Lung microvascular endothelial cell (primary cell): ENCODE results near the gene C4orf51. TPM values are rescaled to one million over a fixed set of nuclear protein-coding genes. Genes with fewer than 3 reads are reported as not detected.
A peak's percentile ranks its signal among the peaks of the same experiment; 100 is the strongest.

ENCODE experiments used
- DNase-seq, 2 donors: peaks; one replicate each; pipeline versions ENCODE4 v3.0.0 to v3.0.0-alpha.2; 2010; ENCODE audit warnings: low read depth in 2 of 2
- total RNA-seq: library from RNA; depleted of rRNA; stranded (reverse); fragments of >200 nt; gene quantifications from 2 replicates; pipeline ENCODE4 v1.2.1, GENCODE V29; 2014

C4orf51 gene
- total RNA-seq, 1 donor from 2014 or later, result not detected

DNA sequence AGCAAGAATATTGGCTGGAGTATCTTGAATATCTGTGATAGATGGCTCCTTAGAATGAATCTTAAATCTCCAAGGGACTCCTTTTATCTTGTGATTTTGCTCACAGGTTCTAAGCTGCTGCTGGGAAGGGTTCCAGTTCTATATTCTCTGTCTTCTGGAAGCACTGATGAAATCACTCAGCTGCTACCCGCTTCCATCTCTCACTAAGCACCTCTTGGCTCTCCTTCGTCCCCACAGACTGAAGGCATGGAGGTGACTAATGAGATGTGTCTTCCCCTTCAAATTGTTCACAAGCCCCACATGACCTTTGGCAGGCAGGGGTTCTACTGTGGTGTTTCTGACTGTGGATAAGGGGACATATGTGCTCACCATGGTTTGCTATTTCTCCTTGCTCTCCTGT lies 75.9 kb downstream of the C4orf51 start:
- DNase-seq, result no peak

DNA sequence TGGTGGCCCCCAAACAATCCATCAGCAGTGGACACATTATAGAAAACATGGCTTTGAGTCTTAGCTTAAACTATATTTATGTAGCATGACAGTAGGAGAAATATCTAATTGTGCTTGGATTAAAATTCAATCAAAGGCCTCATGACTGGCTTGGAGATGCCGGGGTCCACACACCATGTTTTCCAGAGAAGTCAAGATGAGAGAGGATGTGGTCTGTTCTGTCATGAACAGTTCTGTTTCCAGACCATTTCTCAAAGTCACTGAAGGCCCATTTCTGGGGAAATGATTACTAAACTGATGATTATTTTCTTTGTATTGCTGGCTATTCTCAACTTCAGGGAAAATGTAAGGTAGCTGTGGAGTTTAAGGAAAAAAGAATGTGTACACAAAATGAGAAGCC lies 76.3 kb downstream of the C4orf51 start:
- no peak for DNase-seq

DNA sequence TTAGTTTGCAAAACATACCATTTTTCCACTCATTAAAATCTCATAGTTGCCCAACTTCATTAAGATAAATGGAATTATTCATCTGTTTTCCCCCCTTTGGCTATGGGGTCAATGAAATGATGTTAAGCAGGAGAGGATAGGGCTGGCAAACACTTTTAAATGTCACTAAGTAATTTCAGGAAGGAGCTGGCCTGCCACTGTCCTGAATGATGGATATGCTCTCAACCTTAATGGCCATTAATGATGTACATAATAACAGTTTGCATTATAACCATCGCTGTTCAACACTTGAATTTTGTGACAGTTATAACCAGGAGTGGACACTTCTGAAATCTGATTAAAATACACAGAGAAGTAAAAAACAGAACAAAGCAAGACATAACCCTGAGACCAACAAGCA lies 77.2 kb downstream of the C4orf51 start:
- DNase-seq, result no peak

DNA sequence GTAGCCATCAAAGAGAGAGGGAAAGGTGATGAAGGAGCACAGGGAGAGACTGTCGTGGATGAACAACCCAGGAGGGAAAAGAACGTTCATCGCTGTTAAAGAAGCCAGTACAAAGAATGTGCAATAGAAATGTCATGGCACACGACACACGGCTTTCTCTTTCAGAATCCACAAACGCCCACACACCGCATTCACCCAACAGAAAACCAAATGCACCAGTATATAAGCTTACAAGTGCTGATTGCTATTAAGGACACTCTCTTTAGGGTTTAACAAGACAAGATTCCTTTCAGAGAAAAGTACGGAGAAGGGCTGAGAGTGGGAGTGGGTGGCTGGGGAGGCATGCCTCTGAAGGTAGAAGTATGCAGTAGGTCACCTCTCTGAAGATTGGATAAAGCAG lies 80.2 kb downstream of the C4orf51 start:
- no peak for DNase-seq

DNA sequence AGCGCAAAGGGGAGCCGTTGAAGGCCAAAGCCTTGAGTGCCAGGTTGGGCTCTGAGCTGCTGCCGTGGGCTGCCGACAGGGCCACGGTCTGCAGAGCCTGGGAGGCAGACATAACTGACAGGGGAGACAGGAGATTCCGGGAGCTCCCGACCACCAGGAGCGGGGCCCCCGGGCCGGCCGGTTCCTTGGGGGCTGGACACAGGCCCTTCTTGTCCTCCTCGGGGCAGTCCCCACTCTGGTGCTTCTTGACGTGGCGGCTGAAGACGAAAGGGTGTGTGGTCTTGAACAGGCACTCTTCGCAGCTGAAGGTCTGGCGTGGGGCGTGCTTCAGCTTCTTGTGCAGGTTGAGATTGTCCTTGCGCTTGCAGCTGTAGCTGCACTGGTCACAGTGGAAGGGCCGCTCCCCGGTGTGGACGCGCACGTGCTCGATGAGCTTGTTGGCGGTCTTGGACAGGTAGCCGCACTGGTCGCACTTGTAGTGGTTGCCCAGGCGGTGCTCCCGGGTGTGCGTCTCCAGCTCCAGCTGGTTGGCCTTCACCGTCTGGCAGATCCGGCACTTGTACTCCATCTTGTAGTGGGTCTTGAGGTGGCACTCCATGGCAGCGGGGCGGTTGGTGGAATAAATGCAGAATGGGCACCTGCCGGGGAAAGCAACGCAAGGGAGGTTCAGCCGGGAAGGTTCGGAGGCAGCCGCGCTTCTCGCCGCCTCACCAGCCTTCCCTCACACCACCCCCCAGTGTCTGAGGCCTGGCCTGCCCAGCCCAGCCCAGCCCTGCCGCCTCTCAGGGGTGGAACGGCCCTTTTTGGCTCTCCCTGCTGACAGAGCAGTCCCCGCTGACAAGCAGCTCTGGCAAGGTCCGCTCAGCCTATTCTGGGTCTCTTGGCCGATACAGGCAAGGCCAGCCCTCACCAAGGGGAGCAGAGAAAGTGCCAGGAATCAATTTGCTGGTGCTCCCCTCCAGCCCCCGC lies 81.3 kb downstream of the C4orf51 start:
- DNase-seq, result no peak

DNA sequence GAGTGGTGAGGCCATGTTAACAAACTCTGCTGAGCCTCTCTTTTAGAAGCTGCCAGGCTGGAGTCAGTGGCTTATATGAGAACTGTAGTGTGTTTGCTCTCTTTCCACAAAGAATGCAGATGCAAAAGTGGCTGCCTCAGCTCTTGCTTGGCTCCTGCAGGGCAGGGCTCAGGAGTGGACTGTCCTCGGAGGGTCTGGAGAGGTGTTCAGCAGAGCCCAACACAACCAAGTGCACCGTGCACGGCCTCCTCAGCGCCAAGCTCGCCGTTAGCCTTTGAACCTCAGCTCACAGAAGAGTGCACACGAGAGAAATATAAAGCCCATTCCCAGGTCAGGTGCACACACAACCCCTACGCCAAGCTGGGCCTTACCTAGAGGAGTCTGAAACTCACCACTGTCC lies 82.8 kb downstream of the C4orf51 start:
- DNase-seq, result no peak

DNA sequence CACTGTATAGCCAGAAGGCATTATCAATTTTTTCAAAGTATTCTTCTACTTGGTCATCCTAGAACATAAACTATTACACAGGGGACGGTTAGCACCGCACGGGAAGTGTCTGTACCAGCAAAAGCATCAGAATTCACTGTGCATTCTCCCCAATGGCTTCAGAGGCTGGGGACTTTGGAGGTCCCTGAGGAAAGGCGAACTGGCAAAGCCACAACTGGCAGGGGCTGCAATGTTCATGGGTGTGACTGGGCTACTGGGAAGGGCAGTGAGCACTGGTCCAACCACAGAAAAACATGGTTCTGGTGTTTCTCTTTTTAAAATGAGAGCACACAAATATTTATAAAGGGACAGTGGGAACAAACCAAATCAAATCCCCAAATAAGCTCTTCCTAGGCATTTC lies 83.5 kb downstream of the C4orf51 start:
- no peak for DNase-seq

DNA sequence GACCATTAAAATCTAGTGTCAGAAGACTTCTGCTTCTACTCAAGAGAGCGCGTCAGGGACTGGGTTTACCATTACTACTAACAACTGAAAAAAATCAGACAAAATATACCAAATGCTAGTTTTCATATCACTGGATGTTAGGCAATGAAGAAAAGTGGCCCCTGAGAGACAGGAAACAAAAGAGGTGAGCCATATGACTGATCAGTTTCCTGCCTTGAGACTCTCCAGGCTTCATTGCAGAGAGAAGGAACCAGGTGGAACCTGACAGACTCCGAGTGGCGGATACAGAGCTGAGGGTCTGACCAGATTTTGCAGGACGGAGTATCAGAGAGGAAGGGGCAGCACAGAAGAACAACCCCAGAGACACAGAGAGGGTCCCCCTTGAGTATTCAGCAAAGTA lies 86.3 kb downstream of the C4orf51 start:
- no peak for DNase-seq

DNA sequence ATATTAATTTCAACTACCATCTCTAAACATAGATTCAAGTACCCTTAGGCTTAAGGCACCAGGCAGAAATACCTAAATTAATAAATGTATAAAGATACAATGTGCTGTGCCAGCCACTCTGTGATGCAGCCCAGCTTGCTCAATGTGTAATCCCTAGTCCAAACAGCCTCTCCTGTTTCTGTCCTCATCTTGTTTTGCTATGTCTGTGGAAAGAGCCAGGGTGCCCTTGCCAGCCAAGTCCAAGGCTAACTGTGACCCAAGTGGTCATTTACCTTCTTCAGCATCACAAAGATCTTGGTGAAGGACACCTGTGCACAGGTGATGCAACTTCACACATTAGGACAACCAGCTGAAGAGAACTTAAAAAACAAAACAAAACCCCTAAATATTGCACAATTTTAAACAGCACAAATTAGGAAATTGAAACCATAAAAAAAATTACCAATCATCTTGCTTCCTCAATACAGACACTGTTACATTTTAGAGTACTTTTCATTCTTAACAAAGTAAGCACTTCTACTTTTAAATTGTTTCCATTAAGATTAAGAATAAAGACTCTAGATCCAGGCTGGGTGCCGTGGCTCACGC lies 89.6 kb downstream of the C4orf51 start:
- no peak for DNase-seq

DNA sequence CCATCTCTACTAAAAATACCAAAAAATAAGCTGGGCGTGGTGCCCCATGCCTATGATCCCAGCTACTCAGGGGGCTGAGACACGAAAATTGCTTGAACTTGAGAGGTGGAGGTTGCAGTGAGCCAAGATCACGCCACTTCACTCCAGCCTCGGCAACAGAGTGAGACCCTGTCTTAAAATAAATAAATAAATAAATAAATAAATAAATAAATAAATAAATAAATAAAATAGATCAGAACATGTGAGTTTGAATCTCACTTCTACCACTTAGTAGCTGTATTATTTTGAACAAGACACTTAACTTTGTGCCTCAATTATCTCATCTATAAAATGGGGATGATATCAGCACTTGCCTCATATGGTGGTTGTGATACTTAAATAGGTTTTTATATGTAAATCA lies 90.2 kb downstream of the C4orf51 start:
- DNase-seq, result no peak

DNA sequence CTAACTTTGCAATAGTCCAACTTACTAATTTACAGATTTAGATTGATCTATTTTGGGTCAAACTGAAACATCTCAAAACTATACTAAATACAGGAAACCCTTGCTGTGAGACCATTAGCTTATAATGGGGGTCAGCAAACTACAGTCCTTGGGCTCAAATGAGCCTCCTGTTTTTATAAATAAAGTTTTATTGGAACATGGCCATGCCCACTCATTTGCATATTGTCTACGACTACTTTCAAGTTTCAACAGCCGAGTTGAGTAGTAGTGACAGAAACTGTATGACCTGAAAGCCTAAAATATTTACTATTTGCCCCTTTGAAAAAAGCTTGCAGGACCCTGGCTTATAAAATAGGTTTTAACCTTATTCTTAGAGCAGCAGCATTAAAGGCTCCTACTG lies 92.4 kb downstream of the C4orf51 start:
- DNase-seq, result no peak

DNA sequence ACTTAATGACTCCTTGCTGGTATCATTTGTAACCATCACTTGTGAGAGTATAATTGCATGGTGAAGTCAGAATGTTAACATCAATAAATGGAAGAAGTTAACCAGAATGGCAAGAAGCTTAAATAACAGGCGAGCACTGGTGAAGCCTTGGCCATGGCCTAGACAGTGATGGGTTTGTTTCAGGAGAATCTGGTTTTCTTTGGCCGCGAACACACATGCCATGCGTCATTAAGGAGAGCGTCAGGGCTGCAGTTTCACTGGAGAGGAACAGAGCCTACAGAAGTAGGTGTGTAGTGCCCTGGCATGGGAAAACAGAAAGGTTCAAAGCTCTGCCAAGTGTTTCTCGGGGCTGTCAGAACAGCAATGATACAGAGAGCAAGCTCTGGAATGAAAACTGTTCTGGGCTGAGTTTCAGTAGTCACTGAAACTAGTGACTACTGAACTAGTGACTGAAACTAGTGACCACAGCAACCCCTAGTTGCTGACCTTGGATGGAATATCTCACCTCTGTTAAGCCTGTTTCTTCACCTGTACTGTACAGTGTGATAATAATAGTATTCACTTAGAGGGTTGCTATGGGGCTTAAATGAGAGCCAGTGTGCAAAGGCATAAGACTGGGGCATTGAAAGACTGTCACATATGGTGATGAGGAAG lies 93.8 kb downstream of the C4orf51 start:
- no peak for DNase-seq

DNA sequence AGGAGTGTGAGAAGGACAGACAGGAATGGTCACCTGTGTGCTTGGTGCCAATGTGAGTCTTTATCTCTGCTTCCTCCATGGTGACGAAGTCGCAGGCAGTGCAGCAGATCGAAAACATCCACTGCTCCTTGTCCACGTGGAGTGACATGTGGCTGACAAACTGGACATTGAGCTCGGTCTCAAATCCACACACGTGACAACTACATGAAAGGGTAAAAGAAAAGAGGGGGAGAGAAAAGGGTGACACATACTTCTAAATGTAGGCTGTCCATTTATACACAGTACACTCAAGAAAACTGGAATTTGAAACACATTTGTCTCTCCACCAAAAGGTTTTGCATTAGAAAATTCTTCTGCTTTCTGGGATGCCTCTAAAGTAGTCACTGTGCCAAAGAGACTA lies 94.5 kb downstream of the C4orf51 start:
- DNase-seq, result no peak

DNA sequence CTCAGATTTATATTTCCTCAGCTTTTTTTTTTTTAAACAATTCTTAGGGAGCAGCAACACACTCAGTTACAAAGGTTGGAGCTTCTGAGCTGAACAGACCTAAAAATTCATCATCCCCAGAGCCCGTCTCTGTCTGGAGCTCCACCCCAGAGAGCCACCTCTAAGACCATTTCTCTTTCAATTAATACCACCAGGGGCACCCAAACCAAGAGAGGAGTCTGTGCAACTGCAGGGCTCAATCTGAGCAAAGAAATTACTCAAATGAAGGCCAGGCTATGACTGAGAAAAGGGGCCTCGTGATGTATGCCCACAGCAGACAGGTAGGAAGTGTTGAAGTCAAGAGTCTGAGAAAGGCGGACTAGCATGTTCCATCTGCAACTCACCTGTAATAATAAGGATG lies 95.5 kb downstream of the C4orf51 start:
- no peak for DNase-seq

DNA sequence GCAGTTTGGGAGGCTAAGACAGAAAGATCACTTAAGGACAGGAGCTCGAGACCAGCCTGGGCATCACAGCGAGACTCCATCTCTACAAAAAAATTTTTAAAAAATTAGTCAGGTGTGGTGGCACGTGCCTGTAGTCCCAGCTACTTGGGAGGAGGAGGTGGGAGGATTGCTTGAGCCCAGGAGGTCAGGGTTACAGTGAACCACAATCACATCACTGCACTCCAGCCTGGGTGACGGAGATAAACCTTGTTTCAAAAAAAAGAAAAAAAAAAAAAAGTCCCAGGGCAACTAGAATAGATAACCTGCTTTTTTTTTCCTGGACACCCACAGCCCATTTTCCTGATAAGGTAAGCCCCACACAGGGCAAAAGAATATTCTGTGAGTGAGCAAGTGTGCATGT lies 96.3 kb downstream of the C4orf51 start:
- no peak for DNase-seq

DNA sequence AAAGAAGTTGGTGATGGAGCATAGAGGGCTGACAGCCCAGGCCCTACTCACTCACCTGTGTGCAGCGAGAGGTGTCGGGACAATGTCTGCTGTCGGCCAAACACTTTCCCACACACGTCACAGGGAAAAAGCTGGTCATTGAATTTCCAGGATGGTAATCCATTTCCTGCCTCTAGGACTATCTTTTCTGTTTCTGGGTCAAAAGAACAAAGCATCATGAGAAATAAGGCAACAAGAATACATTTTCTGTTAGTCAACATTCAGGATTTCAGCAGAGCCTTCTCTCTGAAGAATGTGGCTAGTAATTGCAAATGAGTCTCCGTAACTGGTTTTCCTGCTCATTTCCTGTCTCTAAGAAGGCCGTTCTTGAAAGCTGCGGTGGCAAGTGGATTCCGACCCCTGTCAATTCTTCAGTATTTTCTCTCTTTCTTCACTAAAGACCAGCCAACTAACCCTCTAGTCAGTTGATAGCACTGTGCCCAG lies 99.4 kb downstream of the C4orf51 start:
- DNase-seq, result peak; percentile 91 to 95

DNA sequence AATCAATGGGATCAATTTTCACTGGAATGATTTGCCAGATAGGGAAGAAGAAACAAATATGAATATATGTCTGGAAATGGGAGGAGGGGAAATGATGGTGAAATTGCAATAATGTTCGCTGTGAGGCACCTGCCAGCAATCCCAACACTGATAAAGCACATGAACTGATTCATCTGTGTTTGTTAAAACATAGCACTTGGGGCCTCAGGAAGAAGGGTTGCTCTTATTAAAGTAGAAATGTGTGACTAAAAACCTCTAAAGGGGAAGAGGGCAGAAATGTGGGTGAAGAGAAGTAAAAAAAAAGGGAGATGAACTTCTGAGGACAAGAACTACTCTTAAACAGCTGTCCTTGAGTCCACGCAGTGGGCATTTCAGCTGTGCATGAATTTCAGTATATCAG lies 101.4 kb downstream of the C4orf51 start:
- peak; percentile 50 to 57 for DNase-seq

Other genes with a start within 250 kb of the C4orf51 start
- 64.3 and 112 TPM in 2 replicates for gene SMAD1, start 198.3 kb upstream of the C4orf51 start, total RNA-seq
- gene MMAA, start 60.8 kb upstream of the C4orf51 start, total RNA-seq, result 1.1 and 1.8 TPM in 2 replicates